HepG2 (cell line): Measurements from ENCODE around the gene KCNQ1OT1. TPM values are rescaled to one million over a fixed set of nuclear protein-coding genes. Genes with fewer than 3 reads are reported as not detected.

ENCODE experiments used
- ETS1 ChIP-seq: sonication (generic); formaldehyde crosslinking; IDR thresholded peaks from 2 replicates; pipeline ENCODE4 v1.4.0; 2020; ENCODE audit warnings: missing genetic modification reagents
- HES4 ChIP-seq: sonication (generic); formaldehyde crosslinking; IDR thresholded peaks from 2 replicates; pipeline ENCODE4 v1.9.0; 2021; ENCODE audit warnings: mild to moderate bottlenecking, missing genetic modification reagents, borderline replicate concordance
- IRF1 ChIP-seq: sonication (generic); formaldehyde crosslinking; IDR thresholded peaks from 2 replicates; pipeline ENCODE4 v1.4.0; 2020; ENCODE audit warnings: low read depth, mild to moderate bottlenecking, missing genetic modification reagents
- KAT8 ChIP-seq: IDR thresholded peaks from 2 replicates; pipeline ENCODE4 v1.6.1; 2016; ENCODE audit warnings: missing genetic modification reagents, missing compliant biosample characterization
- MXI1 ChIP-seq: IDR thresholded peaks from 3 replicates; pipeline ENCODE4 v1.6.1; 2012; ENCODE audit warnings: low read depth, low read length, inconsistent platforms, borderline replicate concordance
- NRL ChIP-seq: sonication (generic); formaldehyde crosslinking; IDR thresholded peaks from 2 replicates; pipeline ENCODE4 v1.5.0; 2020; ENCODE audit warnings: missing genetic modification reagents, mild to moderate bottlenecking, moderate library complexity, borderline replicate concordance
- REPIN1 ChIP-seq: sonication (generic); formaldehyde crosslinking; IDR thresholded peaks from 2 replicates; pipeline ENCODE4 v1.8.0; 2022; ENCODE audit warnings: missing genetic modification reagents, low read depth, mild to moderate bottlenecking, borderline replicate concordance
- SIN3B ChIP-seq: fragments of 150-350 bp; IDR thresholded peaks from 2 replicates; pipeline ENCODE4 v1.6.1; 2014; ENCODE audit warnings: low read length
- TBX3 ChIP-seq: fragments of 450-650 bp; IDR thresholded peaks from 2 replicates; pipeline ENCODE4 v1.6.1; 2017; ENCODE audit warnings: antibody characterized with exemption, mild to moderate bottlenecking, inconsistent platforms, borderline replicate concordance
- TGIF2 ChIP-seq: IDR thresholded peaks from 2 replicates; pipeline ENCODE4 v1.6.1; 2016; ENCODE audit warnings: control low read depth, missing compliant biosample characterization
- UBTF ChIP-seq: sonication (generic); formaldehyde crosslinking; IDR thresholded peaks from 2 replicates; pipeline ENCODE4 v1.4.0; 2020; ENCODE audit warnings: mild to moderate bottlenecking, missing genetic modification reagents
- ZFAT ChIP-seq: sonication (generic); formaldehyde crosslinking; conservative IDR thresholded peaks from 2 replicates; pipeline ENCODE4 v1.8.1; 2023; ENCODE audit warnings: missing genetic modification reagents, inconsistent platforms
- ZNF530 ChIP-seq: sonication (generic); formaldehyde crosslinking; IDR thresholded peaks from 2 replicates; pipeline ENCODE4 v1.5.0; 2020; ENCODE audit warnings: low read depth, mild to moderate bottlenecking, missing genetic modification reagents
- ZNF574 ChIP-seq: sonication (generic); formaldehyde crosslinking; IDR thresholded peaks from 2 replicates; pipeline ENCODE4 v1.4.0; 2020; ENCODE audit warnings: missing genetic modification reagents
- ZNF589 ChIP-seq: sonication (generic); formaldehyde crosslinking; conservative IDR thresholded peaks from 2 replicates; pipeline ENCODE4 v1.8.0; 2022; ENCODE audit warnings: mild to moderate bottlenecking, moderate library complexity, missing genetic modification reagents
- ZNF879 ChIP-seq: sonication (generic); formaldehyde crosslinking; IDR thresholded peaks from 2 replicates; pipeline ENCODE4 v1.8.1; 2023; ENCODE audit warnings: missing genetic modification reagents
- polyA plus RNA-seq, 8 experiments: library from polyadenylated mRNA; depleted of rRNA in 3 of 8; stranded (reverse) in 7 of 8; unstranded in 1 of 8; fragments of >200 nt; fragmentation: Illumina TruSeq in 4 of 8; extraction: Trizol in 4 of 8; gene quantifications; 2 replicates each; pipeline versions ENCODE4 v1.2.1 to v1.2.3, GENCODE V29; 2011 to 2016; ENCODE audit warnings: low read depth in 4 of 8, missing spikeins in 1 of 8, mixed read lengths in 1 of 8; ENCODE audit not compliant: insufficient read depth in 1 of 8
- total RNA-seq, 5 experiments: library from RNA; depleted of rRNA; stranded (reverse); fragments of >200 nt; fragmentation: Illumina TruSeq; extraction: Trizol; gene quantifications; 2 replicates each; pipeline ENCODE4 v1.2.3, GENCODE V29; 2016; ENCODE audit warnings: low read depth in 1 of 5

KCNQ1OT1 gene
- total and polyA plus RNA-seq, 2 of the 13 experiments (the other 11 are each of a cell fraction or from before 2014, with no cell fraction given): 1.3 to 18.9 TPM

GRCh38 chr11:2699531-2700414, at the start of gene KCNQ1OT1 (continued):
- TF ChIP-seq TBX3 (peak; percentile 97), TGIF2 (CRISPR knock-in tag) (no peak), KAT8 (CRISPR knock-in tag) (peak; percentile 78), IRF1 (CRISPR knock-in tag) (no peak), ZNF589 (CRISPR knock-in tag) (peak; percentile 89), UBTF (CRISPR knock-in tag) (peak; percentile 81), ZNF574 (CRISPR knock-in tag) (peak; percentile 87), ZFAT (CRISPR knock-in tag) (peak; percentile 84; the same call in 1 of the 2 replicates), ZNF879 (peak; percentile 73), REPIN1 (CRISPR knock-in tag) (peak; percentile 89), NRL (CRISPR knock-in tag) (peak; percentile 92; the same call in 1 of the 2 replicates), SIN3B (peak; percentile 47; the same call in 1 of the 2 replicates), HES4 (CRISPR knock-in tag) (peak; percentile 88; the same call in 1 of the 2 replicates), ZNF530 (CRISPR knock-in tag) (no peak), ETS1 (CRISPR knock-in tag) (peak; percentile 48), MXI1 (peak; percentile 74; the same call in 1 of the 3 replicates)
